OCI-LY1 (cell line): ENCODE measurements around the gene ABHD1.

Source experiments
- H2AFZ ChIP-seq: fragments of 200-600 bp; sonication (generic), shearing (Covaris generic); 2 replicates; pipeline ENCODE4 v1.6.0; 2014; ENCODE audit warnings: antibody characterized with exemption, mild to moderate bottlenecking, low read length
- H3F3A ChIP-seq: fragments of 200-600 bp; sonication (generic), shearing (Covaris generic); 2 replicates; pipeline ENCODE4 v1.6.0; 2014; ENCODE audit warnings: mild to moderate bottlenecking, antibody characterized with exemption, low read length, moderate library complexity; ENCODE audit not compliant: insufficient read depth
- H3K27ac ChIP-seq: fragments of 200-600 bp; sonication (generic); 2 replicates; pipeline ENCODE4 v1.5.1; 2014; ENCODE audit warnings: low read length, mixed run types, mild to moderate bottlenecking, low read depth; ENCODE audit not compliant: poor library complexity, severe bottlenecking
- H3K27me3 ChIP-seq: fragments of 200-600 bp; sonication (generic); 2 replicates; pipeline ENCODE4 v1.6.0; 2014; ENCODE audit warnings: antibody characterized with exemption, mild to moderate bottlenecking, low read length, moderate library complexity; ENCODE audit not compliant: insufficient read depth
- H3K36me3 ChIP-seq: fragments of 200-600 bp; sonication (generic); 2 replicates; pipeline ENCODE4 v1.6.1; 2014; ENCODE audit warnings: mild to moderate bottlenecking, antibody characterized with exemption, low read length, moderate library complexity, mixed read lengths; ENCODE audit not compliant: insufficient read depth
- H3K4me1 ChIP-seq: fragments of 200-600 bp; sonication (generic); 2 replicates; pipeline ENCODE4 v1.5.1; 2014; ENCODE audit warnings: mild to moderate bottlenecking, low read length, moderate library complexity; ENCODE audit not compliant: insufficient read depth, severe bottlenecking
- H3K4me2 ChIP-seq: fragments of 200-600 bp; sonication (generic), shearing (Covaris generic); 2 replicates; pipeline ENCODE4 v1.6.1; 2014; ENCODE audit warnings: low read length
- H3K4me3 ChIP-seq: fragments of 200-600 bp; sonication (generic); 2 replicates; pipeline ENCODE4 v1.5.1; 2014; ENCODE audit warnings: low read length, low read depth, mild to moderate bottlenecking, mixed read lengths; ENCODE audit not compliant: poor library complexity, severe bottlenecking
- H3K79me2 ChIP-seq: fragments of 200-600 bp; shearing (Covaris generic); 2 replicates; pipeline ENCODE4 v1.6.1; 2016; ENCODE audit warnings: mixed run types, low read length, mixed read lengths; ENCODE audit not compliant: insufficient read depth
- H3K9ac ChIP-seq: fragments of 200-600 bp; sonication (generic), shearing (Covaris generic); 2 replicates; pipeline ENCODE4 v1.6.1; 2014; ENCODE audit warnings: mild to moderate bottlenecking, low read length, mixed read lengths
- H3K9me2 ChIP-seq: fragments of 200-600 bp; sonication (generic), shearing (Covaris generic); 2 replicates; pipeline ENCODE4 v1.6.1; 2014; ENCODE audit warnings: low read depth, mild to moderate bottlenecking, low read length, mixed read lengths
- H3K9me3 ChIP-seq: fragments of 200-600 bp; shearing (Covaris generic); 2 replicates; pipeline ENCODE4 v1.6.1; 2014; ENCODE audit warnings: low read length, mixed read lengths
- H4K20me1 ChIP-seq: fragments of 200-600 bp; sonication (generic), shearing (Covaris generic); 2 replicates; pipeline ENCODE4 v1.6.0; 2016; ENCODE audit warnings: mild to moderate bottlenecking, low read length; ENCODE audit not compliant: insufficient read depth
- CTCF ChIP-seq: fragments of 200-600 bp; sonication (generic), shearing (Covaris generic); IDR thresholded peaks from 2 replicates; pipeline ENCODE4 v1.5.1; 2017; ENCODE audit warnings: mild to moderate bottlenecking, antibody characterized with exemption, low read length, moderate library complexity, mixed read lengths
- EZH2 ChIP-seq: fragments of 200-600 bp; sonication (generic), shearing (Covaris generic); IDR thresholded peaks from 2 replicates; pipeline ENCODE4 v1.8.0; 2017; ENCODE audit warnings: borderline replicate concordance, mixed run types, mild to moderate bottlenecking, antibody characterized with exemption, low read length, moderate library complexity, mixed read lengths

ABHD1 gene

GRCh38 chr2:27097341-27097740, 26.3 kb upstream of the ABHD1 start:
- H3K4me2 ChIP-seq: no peak overlapping the region

GRCh38 chr2:27099334-27099955, 24.2 kb upstream of the ABHD1 start:
- peaks cover 11% of the 10 kb centered on the region for H3K4me1 ChIP-seq
- no peak overlapping the region for H3K4me2 ChIP-seq
- H3K27me3 ChIP-seq: no peaks in the 10 kb centered on the region; the same call in 1 of the 2 replicates
- H4K20me1 ChIP-seq: no peaks in the 10 kb centered on the region
- no peak overlapping the region for H3K9ac ChIP-seq
- TF ChIP-seq CTCF (no peak), EZH2 (no peak)
- no peaks in the 10 kb centered on the region for H3K36me3 ChIP-seq
- H3K9me3 ChIP-seq: no peaks in the 10 kb centered on the region
- H3F3A ChIP-seq: no peaks in the 10 kb centered on the region
- H2AFZ ChIP-seq: no peak overlapping the region
- no peaks in the 10 kb centered on the region for H3K79me2 ChIP-seq
- H3K4me3 ChIP-seq: no peak overlapping the region
- no peak overlapping the region for H3K27ac ChIP-seq
- no peaks in the 10 kb centered on the region for H3K9me2 ChIP-seq

More at GRCh38 chr2:27097341-27097740, 26.3 kb upstream of the ABHD1 start:
- no peak for TF ChIP-seq EZH2
- no peak for TF ChIP-seq CTCF
- Histone ChIP-seq H3K9me3 (no peaks in the 10 kb centered on the region), H3K9ac (no peak overlapping the region), H3K36me3 (no peaks in the 10 kb centered on the region), H3K4me1 (peaks cover 11% of the 10 kb centered on the region), H3F3A (no peaks in the 10 kb centered on the region), H4K20me1 (no peaks in the 10 kb centered on the region), H3K27me3 (no peaks in the 10 kb centered on the region; the same call in 1 of the 2 replicates), H3K27ac (no peak overlapping the region), H3K9me2 (no peaks in the 10 kb centered on the region), H2AFZ (no peak overlapping the region), H3K4me3 (no peak overlapping the region), H3K79me2 (no peaks in the 10 kb centered on the region)

DNA sequence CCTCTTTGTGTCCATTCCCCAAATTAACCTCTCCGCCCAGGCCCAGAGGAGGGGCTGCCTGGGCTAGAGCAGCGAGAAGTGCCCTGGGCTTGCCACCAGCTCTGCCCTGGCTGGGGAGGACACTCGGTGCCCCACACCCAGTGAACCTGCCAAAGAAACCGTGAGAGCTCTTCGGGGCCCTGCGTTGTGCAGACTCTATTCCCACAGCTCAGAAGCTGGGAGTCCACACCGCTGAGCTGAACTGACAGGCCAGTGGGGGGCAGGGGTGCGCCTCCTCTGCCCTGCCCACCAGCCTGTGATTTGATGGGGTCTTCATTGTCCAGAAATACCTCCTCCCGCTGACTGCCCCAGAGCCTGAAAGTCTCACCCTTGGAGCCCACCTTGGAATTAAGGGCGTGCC, 23.6 kb upstream of the ABHD1 start:
- no peak overlapping the region for H3K27ac ChIP-seq
- H4K20me1 ChIP-seq: no peaks in the 10 kb centered on the region
- H3K4me3 ChIP-seq: no peak overlapping the region
- no peaks in the 10 kb centered on the region for H3K9me2 ChIP-seq
- TF ChIP-seq CTCF: no peak
- TF ChIP-seq EZH2: no peak
- H3K36me3 ChIP-seq: no peaks in the 10 kb centered on the region
- no peaks in the 10 kb centered on the region; the same call in 1 of the 2 replicates for H3K27me3 ChIP-seq
- H3K79me2 ChIP-seq: no peaks in the 10 kb centered on the region
- H3F3A ChIP-seq: no peaks in the 10 kb centered on the region
- no peak overlapping the region for H2AFZ ChIP-seq
- H3K4me1 ChIP-seq: peaks cover 11% of the 10 kb centered on the region
- H3K4me2 ChIP-seq: no peak overlapping the region
- H3K9me3 ChIP-seq: no peaks in the 10 kb centered on the region
- H3K9ac ChIP-seq: no peak overlapping the region
